ENCODE results near the gene HNRNPM.

The HNRNPM gene

GRCh38 chr19:8453616-8454015, 8.8 kb downstream of the HNRNPM start (continued):
- TF ChIP-seq, protein P1, sequence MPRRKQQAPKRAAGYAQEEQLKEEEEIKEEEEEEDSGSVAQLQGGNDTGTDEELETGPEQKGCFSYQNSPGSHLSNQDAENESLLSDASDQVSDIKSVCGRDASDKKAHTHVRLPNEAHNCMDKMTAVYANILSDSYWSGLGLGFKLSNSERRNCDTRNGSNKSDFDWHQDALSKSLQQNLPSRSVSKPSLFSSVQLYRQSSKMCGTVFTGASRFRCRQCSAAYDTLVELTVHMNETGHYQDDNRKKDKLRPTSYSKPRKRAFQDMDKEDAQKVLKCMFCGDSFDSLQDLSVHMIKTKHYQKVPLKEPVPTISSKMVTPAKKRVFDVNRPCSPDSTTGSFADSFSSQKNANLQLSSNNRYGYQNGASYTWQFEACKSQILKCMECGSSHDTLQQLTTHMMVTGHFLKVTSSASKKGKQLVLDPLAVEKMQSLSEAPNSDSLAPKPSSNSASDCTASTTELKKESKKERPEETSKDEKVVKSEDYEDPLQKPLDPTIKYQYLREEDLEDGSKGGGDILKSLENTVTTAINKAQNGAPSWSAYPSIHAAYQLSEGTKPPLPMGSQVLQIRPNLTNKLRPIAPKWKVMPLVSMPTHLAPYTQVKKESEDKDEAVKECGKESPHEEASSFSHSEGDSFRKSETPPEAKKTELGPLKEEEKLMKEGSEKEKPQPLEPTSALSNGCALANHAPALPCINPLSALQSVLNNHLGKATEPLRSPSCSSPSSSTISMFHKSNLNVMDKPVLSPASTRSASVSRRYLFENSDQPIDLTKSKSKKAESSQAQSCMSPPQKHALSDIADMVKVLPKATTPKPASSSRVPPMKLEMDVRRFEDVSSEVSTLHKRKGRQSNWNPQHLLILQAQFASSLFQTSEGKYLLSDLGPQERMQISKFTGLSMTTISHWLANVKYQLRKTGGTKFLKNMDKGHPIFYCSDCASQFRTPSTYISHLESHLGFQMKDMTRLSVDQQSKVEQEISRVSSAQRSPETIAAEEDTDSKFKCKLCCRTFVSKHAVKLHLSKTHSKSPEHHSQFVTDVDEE (CRISPR knock-in tag; IDR thresholded peaks at IDR 0.05): no peak
- TF ChIP-seq TCF4 (CRISPR knock-in tag; IDR thresholded peaks at IDR 0.05; ENCODE audit: borderline replicate concordance): no peak
- no peak for TF ChIP-seq ZNF565 (CRISPR knock-in tag; conservative IDR thresholded peaks at IDR 0.05; ENCODE audit: low read depth)

- no peak for ATAC-seq
- TF ChIP-seq, protein P2, sequence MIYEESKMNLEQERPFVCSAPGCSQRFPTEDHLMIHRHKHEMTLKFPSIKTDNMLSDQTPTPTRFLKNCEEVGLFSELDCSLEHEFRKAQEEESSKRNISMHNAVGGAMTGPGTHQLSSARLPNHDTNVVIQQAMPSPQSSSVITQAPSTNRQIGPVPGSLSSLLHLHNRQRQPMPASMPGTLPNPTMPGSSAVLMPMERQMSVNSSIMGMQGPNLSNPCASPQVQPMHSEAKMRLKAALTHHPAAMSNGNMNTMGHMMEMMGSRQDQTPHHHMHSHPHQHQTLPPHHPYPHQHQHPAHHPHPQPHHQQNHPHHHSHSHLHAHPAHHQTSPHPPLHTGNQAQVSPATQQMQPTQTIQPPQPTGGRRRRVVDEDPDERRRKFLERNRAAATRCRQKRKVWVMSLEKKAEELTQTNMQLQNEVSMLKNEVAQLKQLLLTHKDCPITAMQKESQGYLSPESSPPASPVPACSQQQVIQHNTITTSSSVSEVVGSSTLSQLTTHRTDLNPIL (CRISPR knock-in tag; IDR thresholded peaks at IDR 0.05; ENCODE audit: low read depth): no peak
- TF ChIP-seq ZFP3 (CRISPR knock-in tag; IDR thresholded peaks at IDR 0.05): no peak
- TF ChIP-seq ISL1 (CRISPR knock-in tag; IDR thresholded peaks at IDR 0.05): no peak
- no peak for TF ChIP-seq GLIS3 (CRISPR knock-in tag; IDR thresholded peaks at IDR 0.05)
- no peak for TF ChIP-seq ZNF70 (CRISPR knock-in tag; IDR thresholded peaks at IDR 0.05)
- TF ChIP-seq ZNF8 (CRISPR knock-in tag; IDR thresholded peaks at IDR 0.05): no peak
- TF ChIP-seq, protein P3, sequence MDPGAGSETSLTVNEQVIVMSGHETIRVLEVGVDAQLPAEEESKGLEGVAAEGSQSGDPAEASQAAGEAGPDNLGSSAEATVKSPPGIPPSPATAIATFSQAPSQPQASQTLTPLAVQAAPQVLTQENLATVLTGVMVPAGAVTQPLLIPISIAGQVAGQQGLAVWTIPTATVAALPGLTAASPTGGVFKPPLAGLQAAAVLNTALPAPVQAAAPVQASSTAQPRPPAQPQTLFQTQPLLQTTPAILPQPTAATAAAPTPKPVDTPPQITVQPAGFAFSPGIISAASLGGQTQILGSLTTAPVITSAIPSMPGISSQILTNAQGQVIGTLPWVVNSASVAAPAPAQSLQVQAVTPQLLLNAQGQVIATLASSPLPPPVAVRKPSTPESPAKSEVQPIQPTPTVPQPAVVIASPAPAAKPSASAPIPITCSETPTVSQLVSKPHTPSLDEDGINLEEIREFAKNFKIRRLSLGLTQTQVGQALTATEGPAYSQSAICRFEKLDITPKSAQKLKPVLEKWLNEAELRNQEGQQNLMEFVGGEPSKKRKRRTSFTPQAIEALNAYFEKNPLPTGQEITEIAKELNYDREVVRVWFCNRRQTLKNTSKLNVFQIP (CRISPR knock-in tag; IDR thresholded peaks at IDR 0.05; ENCODE audit: borderline replicate concordance, low read depth): no peak
- TF ChIP-seq, protein P1 (CRISPR knock-in tag; IDR thresholded peaks at IDR 0.05): no peak
- no peak for TF ChIP-seq ZC3H10 (CRISPR knock-in tag; IDR thresholded peaks at IDR 0.05)
Observed at GRCh38 chr19:8454218-8454617, 9.4 kb downstream of the HNRNPM start.

DNA sequence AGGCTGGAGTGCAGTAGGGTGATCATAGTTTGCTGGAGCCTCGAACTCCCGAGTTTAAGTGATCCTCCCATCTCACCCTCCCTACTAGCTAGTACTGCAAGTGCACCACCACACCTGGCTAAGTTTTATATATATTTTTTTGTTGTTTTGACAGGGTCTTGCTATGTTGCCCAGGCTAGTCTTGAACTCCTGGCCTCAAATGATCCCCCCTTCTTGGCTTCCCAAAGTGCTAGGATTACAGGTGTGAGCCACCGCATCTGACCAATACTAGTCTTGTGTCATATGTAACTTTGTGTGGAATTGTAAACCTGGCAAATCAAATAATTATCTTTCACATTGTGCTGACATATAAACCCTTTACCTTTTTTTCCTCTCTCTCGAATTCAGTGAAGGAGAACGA, 10.2 kb downstream of the HNRNPM start:
- ATAC-seq: no peak
- TF ChIP-seq CSDC2 (CRISPR knock-in tag; IDR thresholded peaks at IDR 0.05) (no peak), ISL1 (CRISPR knock-in tag; IDR thresholded peaks at IDR 0.05) (no peak), SNAI2 (CRISPR knock-in tag; IDR thresholded peaks at IDR 0.05) (no peak), PPARA (CRISPR knock-in tag; IDR thresholded peaks at IDR 0.05; ENCODE audit: borderline replicate concordance) (no peak), ZNF565 (CRISPR knock-in tag; conservative IDR thresholded peaks at IDR 0.05; ENCODE audit: low read depth) (no peak), ZNF8 (CRISPR knock-in tag; IDR thresholded peaks at IDR 0.05) (no peak)
- TF ChIP-seq, protein P1 (CRISPR knock-in tag; IDR thresholded peaks at IDR 0.05): no peak

DNA sequence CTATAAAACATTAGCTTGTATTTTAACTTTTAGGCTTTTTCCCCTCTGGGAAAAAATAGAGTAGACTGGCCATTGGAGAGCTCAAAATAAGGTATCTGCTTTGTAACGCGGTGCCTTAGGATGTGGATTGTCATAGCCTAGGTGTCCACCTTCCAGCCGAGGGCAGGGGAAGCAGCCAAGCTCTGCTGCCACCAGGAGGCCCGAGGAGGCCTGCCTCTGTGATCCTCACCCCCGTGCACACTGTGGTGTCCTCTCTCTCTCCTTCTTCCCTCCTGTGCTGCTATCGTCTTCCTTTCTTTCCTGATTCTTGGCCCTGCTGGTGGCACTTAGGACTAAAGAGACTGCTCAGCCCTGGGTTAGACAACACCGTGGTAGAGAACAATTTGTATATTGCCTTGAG, 11.3 kb downstream of the HNRNPM start:
- TF ChIP-seq ISL1 (CRISPR knock-in tag; IDR thresholded peaks at IDR 0.05): no peak
- TF ChIP-seq TCF4 (CRISPR knock-in tag; IDR thresholded peaks at IDR 0.05; ENCODE audit: borderline replicate concordance): no peak
- no peak for TF ChIP-seq ZC3H10 (CRISPR knock-in tag; IDR thresholded peaks at IDR 0.05)
- TF ChIP-seq ZFP3 (CRISPR knock-in tag; IDR thresholded peaks at IDR 0.05): no peak
- no peak for TF ChIP-seq CSDC2 (CRISPR knock-in tag; IDR thresholded peaks at IDR 0.05)
- peak; percentile 53 for ATAC-seq

Data from SK-N-SH treated with all-trans-retinoic acid at 6 μM for 48 hours (cell line).